ENCODE data around the gene KLHL25. TPM values are rescaled to one million over a fixed set of nuclear protein-coding genes. Genes with fewer than 3 reads are reported as not detected.
A peak's percentile ranks its signal among the peaks of the same experiment; 100 is the strongest.

The KLHL25 gene
- total and polyA plus RNA-seq, 2 of the 13 experiments (the other 11 are each of a cell fraction or from before 2014, with no cell fraction given) = 3.7 to 8.2 TPM

GRCh38 chr15:85754989-85755388, 39.7 kb downstream of the KLHL25 start (continued):
- TF ChIP-seq HNF4A (CRISPR knock-in tag; IDR thresholded peaks at IDR 0.05) (peak; percentile 47; the same call in 1 of the 2 replicates), ZNF335 (CRISPR knock-in tag; IDR thresholded peaks at IDR 0.05) (no peak), ZNF687 (CRISPR knock-in tag; IDR thresholded peaks at IDR 0.05) (peak; percentile 62), ETS1 (CRISPR knock-in tag; IDR thresholded peaks at IDR 0.05) (no peak), ARID2 (CRISPR knock-in tag; IDR thresholded peaks at IDR 0.05; ENCODE audit: borderline replicate concordance) (no peak), BCL6 (CRISPR knock-in tag; IDR thresholded peaks at IDR 0.05) (no peak), CENPT (CRISPR knock-in tag; IDR thresholded peaks at IDR 0.05; ENCODE audit: low read depth) (no peak), ZNF33B (CRISPR knock-in tag; IDR thresholded peaks at IDR 0.05) (no peak), ZNF30 (CRISPR knock-in tag; IDR thresholded peaks at IDR 0.05) (no peak), ATAD3A (CRISPR knock-in tag; IDR thresholded peaks at IDR 0.05) (no peak), TBP (CRISPR knock-in tag; IDR thresholded peaks at IDR 0.05) (no peak), ARID4A (CRISPR knock-in tag; IDR thresholded peaks at IDR 0.05; ENCODE audit: borderline replicate concordance) (0 out of 2 replicates have a peak, but pooled peaks have one; percentile 16), PHB2 (IDR thresholded peaks at IDR 0.05; ENCODE audit: partially characterized antibody) (no peak)
- TF ChIP-seq, protein P1, sequence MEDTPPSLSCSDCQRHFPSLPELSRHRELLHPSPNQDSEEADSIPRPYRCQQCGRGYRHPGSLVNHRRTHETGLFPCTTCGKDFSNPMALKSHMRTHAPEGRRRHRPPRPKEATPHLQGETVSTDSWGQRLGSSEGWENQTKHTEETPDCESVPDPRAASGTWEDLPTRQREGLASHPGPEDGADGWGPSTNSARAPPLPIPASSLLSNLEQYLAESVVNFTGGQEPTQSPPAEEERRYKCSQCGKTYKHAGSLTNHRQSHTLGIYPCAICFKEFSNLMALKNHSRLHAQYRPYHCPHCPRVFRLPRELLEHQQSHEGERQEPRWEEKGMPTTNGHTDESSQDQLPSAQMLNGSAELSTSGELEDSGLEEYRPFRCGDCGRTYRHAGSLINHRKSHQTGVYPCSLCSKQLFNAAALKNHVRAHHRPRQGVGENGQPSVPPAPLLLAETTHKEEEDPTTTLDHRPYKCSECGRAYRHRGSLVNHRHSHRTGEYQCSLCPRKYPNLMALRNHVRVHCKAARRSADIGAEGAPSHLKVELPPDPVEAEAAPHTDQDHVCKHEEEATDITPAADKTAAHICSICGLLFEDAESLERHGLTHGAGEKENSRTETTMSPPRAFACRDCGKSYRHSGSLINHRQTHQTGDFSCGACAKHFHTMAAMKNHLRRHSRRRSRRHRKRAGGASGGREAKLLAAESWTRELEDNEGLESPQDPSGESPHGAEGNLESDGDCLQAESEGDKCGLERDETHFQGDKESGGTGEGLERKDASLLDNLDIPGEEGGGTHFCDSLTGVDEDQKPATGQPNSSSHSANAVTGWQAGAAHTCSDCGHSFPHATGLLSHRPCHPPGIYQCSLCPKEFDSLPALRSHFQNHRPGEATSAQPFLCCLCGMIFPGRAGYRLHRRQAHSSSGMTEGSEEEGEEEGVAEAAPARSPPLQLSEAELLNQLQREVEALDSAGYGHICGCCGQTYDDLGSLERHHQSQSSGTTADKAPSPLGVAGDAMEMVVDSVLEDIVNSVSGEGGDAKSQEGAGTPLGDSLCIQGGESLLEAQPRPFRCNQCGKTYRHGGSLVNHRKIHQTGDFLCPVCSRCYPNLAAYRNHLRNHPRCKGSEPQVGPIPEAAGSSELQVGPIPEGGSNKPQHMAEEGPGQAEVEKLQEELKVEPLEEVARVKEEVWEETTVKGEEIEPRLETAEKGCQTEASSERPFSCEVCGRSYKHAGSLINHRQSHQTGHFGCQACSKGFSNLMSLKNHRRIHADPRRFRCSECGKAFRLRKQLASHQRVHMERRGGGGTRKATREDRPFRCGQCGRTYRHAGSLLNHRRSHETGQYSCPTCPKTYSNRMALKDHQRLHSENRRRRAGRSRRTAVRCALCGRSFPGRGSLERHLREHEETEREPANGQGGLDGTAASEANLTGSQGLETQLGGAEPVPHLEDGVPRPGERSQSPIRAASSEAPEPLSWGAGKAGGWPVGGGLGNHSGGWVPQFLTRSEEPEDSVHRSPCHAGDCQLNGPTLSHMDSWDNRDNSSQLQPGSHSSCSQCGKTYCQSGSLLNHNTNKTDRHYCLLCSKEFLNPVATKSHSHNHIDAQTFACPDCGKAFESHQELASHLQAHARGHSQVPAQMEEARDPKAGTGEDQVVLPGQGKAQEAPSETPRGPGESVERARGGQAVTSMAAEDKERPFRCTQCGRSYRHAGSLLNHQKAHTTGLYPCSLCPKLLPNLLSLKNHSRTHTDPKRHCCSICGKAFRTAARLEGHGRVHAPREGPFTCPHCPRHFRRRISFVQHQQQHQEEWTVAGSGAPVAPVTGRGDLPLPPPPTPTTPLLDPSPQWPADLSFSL (CRISPR knock-in tag; IDR thresholded peaks at IDR 0.05) = no peak

Measured in HepG2 (cell line).